ENCODE measurements around the gene DDX24. TPM values are rescaled to one million over a fixed set of nuclear protein-coding genes. Genes with fewer than 3 reads are reported as not detected.

The DDX24 gene
- total RNA-seq, 2 donors from 2014 or later = 136 to 393 TPM

GRCh38 chr14:94042433-94043091, 38.4 kb downstream of the DDX24 start:
- no peak for TF ChIP-seq POLR2A (IDR thresholded peaks at IDR 0.05)
- no peak for TF ChIP-seq POLR2AphosphoS5 (IDR thresholded peaks at IDR 0.05)
- no peak for TF ChIP-seq CTCF (IDR thresholded peaks at IDR 0.05)
- intact Hi-C loops (cut with DNase I) = no loop called here
- Histone ChIP-seq H3K9me3 (no peaks in the 10 kb centered on the region), H3K4me1 (replicated peaks) (no peaks in the 10 kb centered on the region), H3K36me3 (peaks cover 0 to 13% of the 10 kb centered on the region in 2 donors), H3K4me3 (no peak overlapping the region), H3K27ac (no peak overlapping the region), H3K27me3 (replicated peaks; ENCODE audit: insufficient read depth) (no peaks in the 10 kb centered on the region)
- DNase-seq (ENCODE audit: low spot score) = no peak
- 77% methylated on average over 12 of the region's 12 CpGs for WGBS

GRCh38 chr14:94041551-94042346, 39.3 kb downstream of the DDX24 start:
- intact Hi-C loops (cut with DNase I) = no loop called here
- no peaks in the 10 kb centered on the region for H3K9me3 ChIP-seq
- no peaks in the 10 kb centered on the region for H3K4me1 ChIP-seq (replicated peaks)
- no peak for DNase-seq (ENCODE audit: low spot score)
- H3K4me3 ChIP-seq = no peak overlapping the region
- no peak overlapping the region for H3K27ac ChIP-seq
- 83% methylated on average over 18 of the region's 18 CpGs for WGBS
- H3K36me3 ChIP-seq = peaks cover 0 to 6% of the 10 kb centered on the region in 2 donors
- H3K27me3 ChIP-seq (replicated peaks; ENCODE audit: insufficient read depth) = no peaks in the 10 kb centered on the region
- no peak for TF ChIP-seq POLR2AphosphoS5 (IDR thresholded peaks at IDR 0.05)

- no peak for DNase-seq (ENCODE audit: low spot score)
- Histone ChIP-seq H3K36me3 (no peaks in the 10 kb centered on the region), H3K4me1 (replicated peaks) (no peaks in the 10 kb centered on the region), H3K9me3 (no peaks in the 10 kb centered on the region), H3K27me3 (replicated peaks; ENCODE audit: insufficient read depth) (no peaks in the 10 kb centered on the region), H3K27ac (no peak overlapping the region), H3K4me3 (no peak overlapping the region)
- intact Hi-C loops (cut with DNase I) = no loop called here
- 87% methylated on average over 13 of the region's 13 CpGs for WGBS
- no peak for TF ChIP-seq POLR2AphosphoS5 (IDR thresholded peaks at IDR 0.05)
- no peak for TF ChIP-seq POLR2A (IDR thresholded peaks at IDR 0.05)
- TF ChIP-seq CTCF (IDR thresholded peaks at IDR 0.05) = no peak
These were observed 40.2 kb downstream of the DDX24 start for GRCh38 chr14:94040796-94041195.

GRCh38 chr14:94040247-94040646, 40.8 kb downstream of the DDX24 start:
- Histone ChIP-seq H3K9me3 (no peaks in the 10 kb centered on the region), H3K27me3 (replicated peaks; ENCODE audit: insufficient read depth) (no peaks in the 10 kb centered on the region), H3K27ac (no peak overlapping the region), H3K36me3 (no peaks in the 10 kb centered on the region), H3K4me1 (replicated peaks) (no peaks in the 10 kb centered on the region), H3K4me3 (no peak overlapping the region)
- no peak for DNase-seq (ENCODE audit: low spot score)
- intact Hi-C loops (cut with DNase I) = no loop called here
- 86% methylated on average over 5 of the region's 5 CpGs for WGBS
- no peak for TF ChIP-seq POLR2AphosphoS5 (IDR thresholded peaks at IDR 0.05)
- TF ChIP-seq CTCF (IDR thresholded peaks at IDR 0.05) = no peak
- TF ChIP-seq POLR2A (IDR thresholded peaks at IDR 0.05) = no peak

- Histone ChIP-seq H3K4me1 (replicated peaks) (no peaks in the 10 kb centered on the region), H3K4me3 (no peak overlapping the region), H3K27me3 (replicated peaks; ENCODE audit: insufficient read depth) (no peaks in the 10 kb centered on the region), H3K9me3 (no peaks in the 10 kb centered on the region), H3K36me3 (no peaks in the 10 kb centered on the region), H3K27ac (no peak overlapping the region)
- intact Hi-C loops (cut with DNase I) = no loop called here
- TF ChIP-seq CTCF (IDR thresholded peaks at IDR 0.05) (no peak), POLR2AphosphoS5 (IDR thresholded peaks at IDR 0.05) (no peak), POLR2A (IDR thresholded peaks at IDR 0.05) (no peak)
- 94% methylated on average over 11 of the region's 11 CpGs for WGBS
- DNase-seq (ENCODE audit: low spot score) = no peak
These were observed 41.9 kb downstream of the DDX24 start for GRCh38 chr14:94038921-94039629.

Data from prostate gland (tissue), 2 donors.